ENCODE results near the gene PTPRR.

- TF ChIP-seq CTCF (IDR thresholded peaks at IDR 0.05) (no peak), POLR2A (IDR thresholded peaks at IDR 0.05) (no peak)
Observed at GRCh38 chr12:70759161-70759918, 161.2 kb downstream of the PTPRR start.

All from body of pancreas (tissue), 4 donors.